Stomach (tissue), 4 donors: Measurements from ENCODE around the gene WFS1.

Experiments used
- EP300 ChIP-seq: sonication (generic); formaldehyde crosslinking; IDR thresholded peaks from one replicate; pipeline ENCODE4 v1.6.1; 2017; ENCODE audit warnings: antibody characterized with exemption
- POLR2A ChIP-seq, 4 donors: fragments of 450-650 bp; IDR thresholded peaks; one replicate each; pipeline ENCODE4 v1.6.1; 2016; ENCODE audit warnings: antibody characterized with exemption in 4 of 4, control low read depth in 2 of 4, mild to moderate bottlenecking in 1 of 4, moderate library complexity in 1 of 4
- POLR2AphosphoS5 ChIP-seq, 3 donors: sonication (generic); formaldehyde crosslinking; IDR thresholded peaks; one replicate each; pipeline ENCODE4 v1.6.1; 2016; ENCODE audit warnings: antibody characterized with exemption in 3 of 3
- TF ChIP-seq, protein P1 (sequence below), 7 experiments: fragments of 450-650 bp in 4 of 7; fragments of 200-600 bp in 3 of 7; sonication (generic) in 3 of 7; IDR thresholded peaks; one replicate each; pipeline ENCODE4 v1.5.1; 2016 to 2019; ENCODE audit warnings: antibody characterized with exemption in 7 of 7, control low read depth in 2 of 7, mild to moderate bottlenecking in 1 of 7

DNA sequence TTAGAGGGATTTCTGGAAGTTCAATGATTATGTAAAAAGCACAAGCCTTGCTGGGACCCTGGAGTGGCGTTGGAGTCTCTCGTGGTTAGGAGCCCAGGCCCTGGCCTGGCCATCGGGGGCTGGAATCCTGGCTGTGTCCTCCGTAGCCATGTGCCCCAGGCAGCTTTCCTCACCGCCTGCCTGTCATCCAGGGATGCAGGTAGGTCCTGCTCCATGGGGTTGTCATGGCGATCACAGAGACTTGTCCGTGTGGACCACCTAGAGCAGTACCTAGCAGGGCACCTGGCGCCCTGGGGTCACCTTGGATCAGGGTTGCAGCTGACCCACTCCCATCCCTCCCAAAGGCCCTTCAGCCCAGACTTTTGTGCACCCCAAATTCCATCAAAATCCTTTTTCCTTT is 30.2 kb upstream of the WFS1 start:
- TF ChIP-seq, protein P1, sequence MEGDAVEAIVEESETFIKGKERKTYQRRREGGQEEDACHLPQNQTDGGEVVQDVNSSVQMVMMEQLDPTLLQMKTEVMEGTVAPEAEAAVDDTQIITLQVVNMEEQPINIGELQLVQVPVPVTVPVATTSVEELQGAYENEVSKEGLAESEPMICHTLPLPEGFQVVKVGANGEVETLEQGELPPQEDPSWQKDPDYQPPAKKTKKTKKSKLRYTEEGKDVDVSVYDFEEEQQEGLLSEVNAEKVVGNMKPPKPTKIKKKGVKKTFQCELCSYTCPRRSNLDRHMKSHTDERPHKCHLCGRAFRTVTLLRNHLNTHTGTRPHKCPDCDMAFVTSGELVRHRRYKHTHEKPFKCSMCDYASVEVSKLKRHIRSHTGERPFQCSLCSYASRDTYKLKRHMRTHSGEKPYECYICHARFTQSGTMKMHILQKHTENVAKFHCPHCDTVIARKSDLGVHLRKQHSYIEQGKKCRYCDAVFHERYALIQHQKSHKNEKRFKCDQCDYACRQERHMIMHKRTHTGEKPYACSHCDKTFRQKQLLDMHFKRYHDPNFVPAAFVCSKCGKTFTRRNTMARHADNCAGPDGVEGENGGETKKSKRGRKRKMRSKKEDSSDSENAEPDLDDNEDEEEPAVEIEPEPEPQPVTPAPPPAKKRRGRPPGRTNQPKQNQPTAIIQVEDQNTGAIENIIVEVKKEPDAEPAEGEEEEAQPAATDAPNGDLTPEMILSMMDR (IDR thresholded peaks at IDR 0.05): no peak
- TF ChIP-seq POLR2A (IDR thresholded peaks at IDR 0.05) (no peak), POLR2AphosphoS5 (IDR thresholded peaks at IDR 0.05) (no peak), EP300 (no peak)
